Kidney (tissue), 14 donors: ENCODE measurements around the gene GTF2F2. TPM values are rescaled to one million over a fixed set of nuclear protein-coding genes. Genes with fewer than 3 reads are reported as not detected.
"Not testable (repeated sequence)": the region's sequence is repeated elsewhere in the genome, so short reads cannot be mapped to it uniquely, and the experiment has no call there.

Experiments
- DNase-seq, 5 donors: peaks; one replicate each; pipeline ENCODE4 v3.0.0-alpha.2; 2013 to 2020
- FAIRE-seq: peaks from 2 replicates; lab custom pipeline; 2012; peaks lifted over from hg19 to GRCh38; lab: Jason Lieb, UNC
- H3K27ac ChIP-seq, 2 donors: one replicate each; pipeline ENCODE4 v1.7.0; 2013; ENCODE audit warnings: low read depth in 2 of 2, low read length in 2 of 2, inconsistent platforms in 1 of 2
- H3K27me3 ChIP-seq: one replicate; pipeline ENCODE4 v1.7.1; 2013; ENCODE audit warnings: low read length, inconsistent platforms; ENCODE audit not compliant: control insufficient read depth, insufficient read depth
- H3K36me3 ChIP-seq, 3 donors: one replicate each; pipeline versions ENCODE4 v1.7.0 to v1.7.1; 2013; ENCODE audit warnings: low read length in 3 of 3, control low read depth in 1 of 3, inconsistent platforms in 1 of 3; ENCODE audit not compliant: insufficient read depth in 3 of 3, control insufficient read depth in 2 of 3
- H3K4me1 ChIP-seq, 3 donors: one replicate each; pipeline versions ENCODE4 v1.7.0 to v1.7.1; 2013; ENCODE audit warnings: low read length in 3 of 3, inconsistent platforms in 1 of 3, low read depth in 1 of 3; ENCODE audit not compliant: control insufficient read depth in 2 of 3, insufficient read depth in 2 of 3
- H3K4me3 ChIP-seq, 3 donors: one replicate each; pipeline versions ENCODE4 v1.7.0 to v1.8.1; 2013; ENCODE audit warnings: low read length in 3 of 3, control low read depth in 1 of 3, inconsistent platforms in 1 of 3
- H3K9ac ChIP-seq, 3 donors: one replicate each; pipeline versions ENCODE4 v1.7.0 to v1.7.1; 2013; ENCODE audit warnings: low read length in 3 of 3, control low read depth in 1 of 3, inconsistent platforms in 1 of 3
- H3K9me3 ChIP-seq, 3 donors: one replicate each; pipeline versions ENCODE4 v1.7.0 to v1.7.1; 2013; ENCODE audit warnings: low read length in 3 of 3, control low read depth in 1 of 3, inconsistent platforms in 1 of 3; ENCODE audit not compliant: control insufficient read depth in 2 of 3, insufficient read depth in 1 of 3
- intact Hi-C: fragments of 100-400 bp; cut with DNase I; formaldehyde crosslinking; loops from one replicate; pipeline ENCODE4 v1.11.1; 2022
- polyA plus RNA-seq: library from polyadenylated mRNA; stranded (reverse); fragments of 350-450 nt; fragmentation: Illumina TruSeq; extraction: RNeasy Lipid Tissue Mini Kit (QIAGEN cat#74804); gene quantifications from one replicate; pipeline ENCODE4 v1.2.3, GENCODE V29; 2014; ENCODE audit warnings: low read depth, low replicate concordance; ENCODE audit not compliant: insufficient read depth
- total RNA-seq: library from RNA; stranded (reverse); fragmentation: NEBNext Ultra II Directional; extraction: Animal tissue kit (Norgen Biotek cat#: 25700); gene quantifications from one replicate; pipeline ENCODE4 v1.2.1, GENCODE V29; 2021
- TF ChIP-seq, protein P1 (sequence below): IDR thresholded peaks from 3 replicates; pipeline ENCODE4 v1.5.1; 2012; ENCODE audit warnings: mild to moderate bottlenecking, moderate library complexity, borderline replicate concordance; ENCODE audit not compliant: insufficient read depth; ENCODE audit errors: extremely low read depth
- donor health status: control.
- donor health status: control.
- donor health status: control.
- donor health status: control.
- donor health status: control.
- donor health status: DM: yes; HTN: yes; CAD: no.
- donor health status: Normal renal cell carcinoma (clear cell type).

GTF2F2 gene
- total and polyA plus RNA-seq, 2 donors from 2014 or later, result 16.6 to 17.3 TPM

DNA sequence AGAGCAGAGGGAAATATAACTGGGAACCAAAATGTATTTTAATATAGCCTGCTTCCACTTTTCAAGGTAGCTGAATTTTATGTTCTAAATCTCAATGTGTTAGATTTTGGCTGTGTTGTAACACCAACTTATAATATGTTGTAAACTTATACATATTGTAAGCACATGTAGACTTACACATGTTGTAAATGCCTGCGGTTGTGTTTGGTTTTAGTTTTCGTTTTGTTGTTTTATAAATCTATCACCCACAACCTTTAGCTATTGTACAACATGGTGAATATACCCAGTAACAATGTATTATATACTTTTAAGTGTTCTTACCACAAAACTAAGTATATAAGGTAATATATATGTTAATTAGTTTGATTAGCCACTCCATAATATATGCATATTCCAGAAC lies 65.0 kb downstream of the GTF2F2 start:
- TF ChIP-seq, protein P1, sequence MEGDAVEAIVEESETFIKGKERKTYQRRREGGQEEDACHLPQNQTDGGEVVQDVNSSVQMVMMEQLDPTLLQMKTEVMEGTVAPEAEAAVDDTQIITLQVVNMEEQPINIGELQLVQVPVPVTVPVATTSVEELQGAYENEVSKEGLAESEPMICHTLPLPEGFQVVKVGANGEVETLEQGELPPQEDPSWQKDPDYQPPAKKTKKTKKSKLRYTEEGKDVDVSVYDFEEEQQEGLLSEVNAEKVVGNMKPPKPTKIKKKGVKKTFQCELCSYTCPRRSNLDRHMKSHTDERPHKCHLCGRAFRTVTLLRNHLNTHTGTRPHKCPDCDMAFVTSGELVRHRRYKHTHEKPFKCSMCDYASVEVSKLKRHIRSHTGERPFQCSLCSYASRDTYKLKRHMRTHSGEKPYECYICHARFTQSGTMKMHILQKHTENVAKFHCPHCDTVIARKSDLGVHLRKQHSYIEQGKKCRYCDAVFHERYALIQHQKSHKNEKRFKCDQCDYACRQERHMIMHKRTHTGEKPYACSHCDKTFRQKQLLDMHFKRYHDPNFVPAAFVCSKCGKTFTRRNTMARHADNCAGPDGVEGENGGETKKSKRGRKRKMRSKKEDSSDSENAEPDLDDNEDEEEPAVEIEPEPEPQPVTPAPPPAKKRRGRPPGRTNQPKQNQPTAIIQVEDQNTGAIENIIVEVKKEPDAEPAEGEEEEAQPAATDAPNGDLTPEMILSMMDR, result no peak
- Histone ChIP-seq H3K9me3 (no peaks in the 10 kb centered on the region), H3K27me3 (no peaks in the 10 kb centered on the region), H3K36me3 (no peaks in the 10 kb centered on the region), H3K27ac (no peak overlapping the region), H3K9ac (no peak overlapping the region), H3K4me3 (no peak overlapping the region), H3K4me1 (no peaks in the 10 kb centered on the region)
- intact Hi-C loops, result no loop called here
- FAIRE-seq (no peak), DNase-seq (no peak)

DNA sequence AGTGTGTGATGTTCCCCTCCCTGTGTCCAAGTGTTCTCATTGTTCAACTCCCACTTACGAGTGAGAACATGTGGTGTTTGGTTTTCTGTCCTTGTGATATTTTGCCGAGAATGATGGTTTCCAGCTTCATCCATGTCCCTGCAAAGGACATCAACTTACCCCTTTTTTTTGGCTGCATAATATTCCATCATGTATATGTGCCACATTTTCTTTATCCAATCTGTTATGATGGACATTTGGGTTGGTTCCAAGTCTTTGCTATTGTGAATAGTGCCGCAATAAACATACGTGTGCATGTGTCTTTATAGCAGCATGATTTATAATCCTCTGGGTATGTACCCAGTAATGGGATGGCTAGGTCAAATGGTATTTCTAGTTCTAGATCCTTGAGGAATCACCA lies 68.8 kb downstream of the GTF2F2 start:
- H3K4me3 ChIP-seq, H3K4me1 ChIP-seq, intact Hi-C loops, H3K9me3 ChIP-seq, H3K36me3 ChIP-seq, H3K9ac ChIP-seq, FAIRE-seq, H3K27me3 ChIP-seq, DNase-seq, H3K27ac ChIP-seq: not testable (repeated sequence)

DNA sequence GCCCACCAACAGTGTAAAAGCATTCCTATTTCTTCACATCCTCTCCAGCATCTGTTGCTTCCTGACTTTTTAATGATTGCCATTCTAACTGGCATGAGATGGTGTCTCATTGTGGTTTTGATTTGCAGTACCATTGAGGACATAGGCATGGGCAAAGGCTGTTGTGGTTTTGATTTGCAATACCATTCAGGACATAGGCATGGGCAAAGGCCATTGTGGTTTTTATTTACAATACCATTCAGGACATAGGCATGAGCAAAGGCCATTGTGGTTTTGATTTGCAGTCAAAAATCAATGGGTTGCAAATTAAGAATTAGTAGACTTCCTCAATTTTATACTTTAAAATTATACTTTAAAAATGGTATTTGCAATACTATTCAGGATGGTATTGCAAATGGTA lies 69.2 kb downstream of the GTF2F2 start:
- H3K9ac ChIP-seq, H3K27ac ChIP-seq, FAIRE-seq, H3K27me3 ChIP-seq, intact Hi-C loops, H3K36me3 ChIP-seq, H3K4me1 ChIP-seq, DNase-seq, H3K9me3 ChIP-seq, H3K4me3 ChIP-seq: not testable (repeated sequence)

DNA sequence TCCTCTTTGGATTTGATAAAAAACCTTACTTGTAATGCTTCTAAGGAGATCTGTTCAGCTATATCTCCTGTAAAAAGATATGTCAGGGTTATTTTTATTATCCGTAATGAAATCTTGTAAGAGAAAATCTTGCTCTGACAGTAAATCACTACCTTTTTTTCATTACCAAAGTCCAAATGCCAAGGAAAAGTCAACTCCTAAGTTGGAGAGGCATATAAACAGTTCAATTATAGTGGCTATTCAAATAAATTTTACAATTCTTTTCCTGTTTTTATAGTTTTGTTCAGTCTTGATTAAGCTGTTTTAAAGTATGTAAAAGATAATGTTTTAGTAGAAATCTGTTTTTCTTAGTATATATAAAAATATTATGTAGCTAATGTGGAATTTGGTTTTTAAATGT lies 71.6 kb downstream of the GTF2F2 start:
- DNase-seq, result peak in 1 of 5 donors; percentile 11
- Histone ChIP-seq H3K4me1 (no peaks in the 10 kb centered on the region), H3K9me3 (no peaks in the 10 kb centered on the region), H3K9ac (no peak overlapping the region), H3K36me3 (no peaks in the 10 kb centered on the region), H3K4me3 (no peak overlapping the region), H3K27me3 (no peaks in the 10 kb centered on the region), H3K27ac (no peak overlapping the region)
- TF ChIP-seq, protein P1, result no peak
- intact Hi-C loops, result no loop called here
- FAIRE-seq, result peak; percentile 86
